ENCODE results near the gene FUT1. TPM values are rescaled to one million over a fixed set of nuclear protein-coding genes. Genes with fewer than 3 reads are reported as not detected.

The FUT1 gene
- total RNA-seq, 2 experiments from 2014 or later: 0.03 TPM; not detected in 1

GRCh38 chr19:48705431-48705830, 47.0 kb downstream of the FUT1 start:
- Histone ChIP-seq H3K79me2 (ENCODE audit: insufficient read depth, low read depth, low read length) (no peaks in the 10 kb centered on the region), H3K9me3 (ENCODE audit: low read length) (no peaks in the 10 kb centered on the region), H3K36me3 (ENCODE audit: insufficient read depth, low read length) (no peaks in the 10 kb centered on the region), H4K20me1 (ENCODE audit: insufficient read depth, low read length) (no peaks in the 10 kb centered on the region), H3K4me3 (ENCODE audit: low read depth, low read length, poor library complexity, severe bottlenecking) (no peak overlapping the region), H2AFZ (ENCODE audit: low read length) (no peak overlapping the region), H3K4me1 (ENCODE audit: insufficient read depth, low read length, poor library complexity, severe bottlenecking) (no peaks in the 10 kb centered on the region), H3K4me2 (ENCODE audit: low read length) (no peak overlapping the region), H3K9me2 (ENCODE audit: insufficient read depth, low read length) (no peaks in the 10 kb centered on the region), H3K27ac (ENCODE audit: low read depth, low read length, poor library complexity, severe bottlenecking) (no peak overlapping the region)
- POLR2A ChIA-PET: no interaction called here
- TF ChIP-seq EZH2phosphoT487 (IDR thresholded peaks at IDR 0.05; ENCODE audit: borderline replicate concordance, low read depth, low read length) (no peak), CTCF (conservative IDR thresholded peaks at IDR 0.05; ENCODE audit: low read length) (no peak)
- CTCF ChIA-PET (ENCODE audit: unreplicated experiment): no interaction called here
- intact Hi-C loops (cut with micrococcal nuclease; ENCODE audit: unreplicated experiment): no loop called here
- no TSS peak for BruUV-seq (replicated peaks)
- DNase-seq (ENCODE audit: low spot score): no peak

- H3K27ac ChIP-seq (ENCODE audit: low read depth, low read length, poor library complexity, severe bottlenecking): no peak overlapping the region
- no peak overlapping the region for H3K4me2 ChIP-seq (ENCODE audit: low read length)
- no peaks in the 10 kb centered on the region for H3K9me2 ChIP-seq (ENCODE audit: insufficient read depth, low read length)
- H4K20me1 ChIP-seq (ENCODE audit: insufficient read depth, low read length): no peaks in the 10 kb centered on the region
- intact Hi-C loops (cut with micrococcal nuclease; ENCODE audit: unreplicated experiment): no loop called here
- no TSS peak for BruUV-seq (replicated peaks)
- no peaks in the 10 kb centered on the region for H3K36me3 ChIP-seq (ENCODE audit: insufficient read depth, low read length)
- no peak overlapping the region for H3K4me3 ChIP-seq (ENCODE audit: low read depth, low read length, poor library complexity, severe bottlenecking)
- H2AFZ ChIP-seq (ENCODE audit: low read length): no peak overlapping the region
- TF ChIP-seq CTCF (conservative IDR thresholded peaks at IDR 0.05; ENCODE audit: low read length): no peak
- no peak for TF ChIP-seq EZH2phosphoT487 (IDR thresholded peaks at IDR 0.05; ENCODE audit: borderline replicate concordance, low read depth, low read length)
- CTCF ChIA-PET (ENCODE audit: unreplicated experiment): no interaction called here
- POLR2A ChIA-PET: no interaction called here
- no peak for DNase-seq (ENCODE audit: low spot score)
- no peaks in the 10 kb centered on the region for H3K79me2 ChIP-seq (ENCODE audit: insufficient read depth, low read depth, low read length)
- H3K4me1 ChIP-seq (ENCODE audit: insufficient read depth, low read length, poor library complexity, severe bottlenecking): no peaks in the 10 kb centered on the region
- H3K9me3 ChIP-seq (ENCODE audit: low read length): no peaks in the 10 kb centered on the region
Measured at GRCh38 chr19:48703316-48703715, 49.1 kb downstream of the FUT1 start.

GRCh38 chr19:48702701-48703100, 49.7 kb downstream of the FUT1 start:
- BruUV-seq (replicated peaks): no TSS peak
- no peaks in the 10 kb centered on the region for H3K9me3 ChIP-seq (ENCODE audit: low read length)
- no peak overlapping the region for H3K4me3 ChIP-seq (ENCODE audit: low read depth, low read length, poor library complexity, severe bottlenecking)
- DNase-seq (ENCODE audit: low spot score): no peak
- no peak overlapping the region for H3K27ac ChIP-seq (ENCODE audit: low read depth, low read length, poor library complexity, severe bottlenecking)
- no peaks in the 10 kb centered on the region for H3K36me3 ChIP-seq (ENCODE audit: insufficient read depth, low read length)
- H4K20me1 ChIP-seq (ENCODE audit: insufficient read depth, low read length): no peaks in the 10 kb centered on the region
- no peaks in the 10 kb centered on the region for H3K9me2 ChIP-seq (ENCODE audit: insufficient read depth, low read length)
- no peaks in the 10 kb centered on the region for H3K4me1 ChIP-seq (ENCODE audit: insufficient read depth, low read length, poor library complexity, severe bottlenecking)
- no peak overlapping the region for H2AFZ ChIP-seq (ENCODE audit: low read length)
- CTCF ChIA-PET (ENCODE audit: unreplicated experiment): no interaction called here
- no peaks in the 10 kb centered on the region for H3K79me2 ChIP-seq (ENCODE audit: insufficient read depth, low read depth, low read length)
- no peak for TF ChIP-seq CTCF (conservative IDR thresholded peaks at IDR 0.05; ENCODE audit: low read length)
- TF ChIP-seq EZH2phosphoT487 (IDR thresholded peaks at IDR 0.05; ENCODE audit: borderline replicate concordance, low read depth, low read length): no peak
- POLR2A ChIA-PET: no interaction called here
- intact Hi-C loops (cut with micrococcal nuclease; ENCODE audit: unreplicated experiment): no loop called here
- H3K4me2 ChIP-seq (ENCODE audit: low read length): no peak overlapping the region
